ENCODE data around the gene CHRNA3.

CHRNA3 gene

GRCh38 chr15:78627348-78627747 is 6.6 kb upstream of the CHRNA3 start:
- Histone ChIP-seq H3K79me2 (ENCODE audit: control insufficient read depth, low read length) (no peaks in the 10 kb centered on the region), H4K20me1 (ENCODE audit: control insufficient read depth, insufficient read depth, low read depth, low read length) (no peaks in the 10 kb centered on the region), H3K27me3 (ENCODE audit: control insufficient read depth, low read length) (peaks cover 2% of the 10 kb centered on the region; the same call in 1 of the 2 replicates), H3K9me2 (replicated peaks; ENCODE audit: control insufficient read depth, low read length) (no peaks in the 10 kb centered on the region), H3K4me1 (ENCODE audit: control insufficient read depth, low read length) (no peaks in the 10 kb centered on the region), H3K4me2 (ENCODE audit: low read length) (no peak overlapping the region), H3K9me3 (ENCODE audit: control insufficient read depth, insufficient read depth, low read length) (no peaks in the 10 kb centered on the region), H3K4me3 (ENCODE audit: low read length) (no peak overlapping the region), H3K27ac (ENCODE audit: low read depth, low read length) (no peak overlapping the region), H3F3A (ENCODE audit: control insufficient read depth, insufficient read depth) (no peaks in the 10 kb centered on the region), H3K36me3 (ENCODE audit: control insufficient read depth, low read length) (no peaks in the 10 kb centered on the region)
- TF ChIP-seq EZH2phosphoT487 (IDR thresholded peaks at IDR 0.05; ENCODE audit: borderline replicate concordance, low read length): no peak

- H3K4me1 ChIP-seq (ENCODE audit: control insufficient read depth, low read length): no peaks in the 10 kb centered on the region
- H3K79me2 ChIP-seq (ENCODE audit: control insufficient read depth, low read length): no peaks in the 10 kb centered on the region
- H3K9me2 ChIP-seq (replicated peaks; ENCODE audit: control insufficient read depth, low read length): no peaks in the 10 kb centered on the region
- H4K20me1 ChIP-seq (ENCODE audit: control insufficient read depth, insufficient read depth, low read depth, low read length): no peaks in the 10 kb centered on the region
- no peak overlapping the region for H3K4me2 ChIP-seq (ENCODE audit: low read length)
- TF ChIP-seq, protein P1, sequence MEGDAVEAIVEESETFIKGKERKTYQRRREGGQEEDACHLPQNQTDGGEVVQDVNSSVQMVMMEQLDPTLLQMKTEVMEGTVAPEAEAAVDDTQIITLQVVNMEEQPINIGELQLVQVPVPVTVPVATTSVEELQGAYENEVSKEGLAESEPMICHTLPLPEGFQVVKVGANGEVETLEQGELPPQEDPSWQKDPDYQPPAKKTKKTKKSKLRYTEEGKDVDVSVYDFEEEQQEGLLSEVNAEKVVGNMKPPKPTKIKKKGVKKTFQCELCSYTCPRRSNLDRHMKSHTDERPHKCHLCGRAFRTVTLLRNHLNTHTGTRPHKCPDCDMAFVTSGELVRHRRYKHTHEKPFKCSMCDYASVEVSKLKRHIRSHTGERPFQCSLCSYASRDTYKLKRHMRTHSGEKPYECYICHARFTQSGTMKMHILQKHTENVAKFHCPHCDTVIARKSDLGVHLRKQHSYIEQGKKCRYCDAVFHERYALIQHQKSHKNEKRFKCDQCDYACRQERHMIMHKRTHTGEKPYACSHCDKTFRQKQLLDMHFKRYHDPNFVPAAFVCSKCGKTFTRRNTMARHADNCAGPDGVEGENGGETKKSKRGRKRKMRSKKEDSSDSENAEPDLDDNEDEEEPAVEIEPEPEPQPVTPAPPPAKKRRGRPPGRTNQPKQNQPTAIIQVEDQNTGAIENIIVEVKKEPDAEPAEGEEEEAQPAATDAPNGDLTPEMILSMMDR (IDR thresholded peaks at IDR 0.05; ENCODE audit: low read depth, low read length, poor library complexity, severe bottlenecking): no peak
- no peak for TF ChIP-seq EZH2phosphoT487 (IDR thresholded peaks at IDR 0.05; ENCODE audit: borderline replicate concordance, low read length)
- peaks cover 2% of the 10 kb centered on the region; the same call in 1 of the 2 replicates for H3K27me3 ChIP-seq (ENCODE audit: control insufficient read depth, low read length)
- no peaks in the 10 kb centered on the region for H3F3A ChIP-seq (ENCODE audit: control insufficient read depth, insufficient read depth)
- no peaks in the 10 kb centered on the region for H3K36me3 ChIP-seq (ENCODE audit: control insufficient read depth, low read length)
- H3K4me3 ChIP-seq (ENCODE audit: low read length): no peak overlapping the region
- no peaks in the 10 kb centered on the region for H3K9me3 ChIP-seq (ENCODE audit: control insufficient read depth, insufficient read depth, low read length)
- H3K27ac ChIP-seq (ENCODE audit: low read depth, low read length): no peak overlapping the region
Measured at GRCh38 chr15:78626381-78626995, 5.7 kb upstream of the CHRNA3 start.

DNA sequence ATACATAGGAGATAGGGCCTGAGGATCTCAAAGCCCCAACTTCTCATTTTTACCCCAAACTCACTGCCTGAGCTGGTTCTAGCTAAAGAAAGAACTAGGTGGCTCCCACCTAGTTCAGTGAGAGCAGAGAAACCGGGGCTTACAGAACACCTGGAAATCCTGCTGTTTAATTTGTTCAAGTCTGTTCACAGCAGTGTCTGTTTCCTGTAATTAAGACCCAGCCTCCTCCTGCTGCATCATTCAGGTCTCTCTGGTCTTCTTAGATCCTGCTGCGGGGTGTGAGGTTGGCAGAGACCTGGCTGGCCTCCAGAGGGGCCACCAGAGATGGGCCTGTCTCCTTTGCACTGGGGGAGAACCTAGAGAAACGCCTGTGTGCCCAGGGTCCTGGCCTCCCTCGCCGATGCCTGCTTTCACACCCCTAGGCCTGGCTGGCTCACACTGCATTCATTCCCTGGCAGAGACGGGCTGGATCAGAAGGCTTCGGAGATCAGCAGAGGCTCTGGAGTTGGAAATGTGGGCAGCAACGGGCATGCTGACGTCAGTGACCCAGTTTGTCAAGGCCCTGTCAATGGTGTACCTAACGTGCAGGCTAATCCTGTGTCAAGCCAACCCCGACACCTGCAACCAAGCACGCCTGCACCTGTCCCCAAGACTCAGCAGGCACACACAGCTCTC is 4.9 kb upstream of the CHRNA3 start:
- TF ChIP-seq, protein P1 (IDR thresholded peaks at IDR 0.05; ENCODE audit: low read depth, low read length, poor library complexity, severe bottlenecking): no peak
- no peak for TF ChIP-seq EZH2phosphoT487 (IDR thresholded peaks at IDR 0.05; ENCODE audit: borderline replicate concordance, low read length)

More for the DNA sequence above, 4.9 kb upstream of the CHRNA3 start:
- H3K4me3 ChIP-seq (ENCODE audit: low read length): no peak overlapping the region
- H3F3A ChIP-seq (ENCODE audit: control insufficient read depth, insufficient read depth): no peaks in the 10 kb centered on the region
- no peaks in the 10 kb centered on the region for H3K4me1 ChIP-seq (ENCODE audit: control insufficient read depth, low read length)
- no peaks in the 10 kb centered on the region for H3K79me2 ChIP-seq (ENCODE audit: control insufficient read depth, low read length)
- no peaks in the 10 kb centered on the region for H3K9me3 ChIP-seq (ENCODE audit: control insufficient read depth, insufficient read depth, low read length)
- H3K27ac ChIP-seq (ENCODE audit: low read depth, low read length): no peak overlapping the region
- H3K9me2 ChIP-seq (replicated peaks; ENCODE audit: control insufficient read depth, low read length): no peaks in the 10 kb centered on the region
- peaks cover 2% of the 10 kb centered on the region; the same call in 1 of the 2 replicates for H3K27me3 ChIP-seq (ENCODE audit: control insufficient read depth, low read length)
- H4K20me1 ChIP-seq (ENCODE audit: control insufficient read depth, insufficient read depth, low read depth, low read length): no peaks in the 10 kb centered on the region
- H3K4me2 ChIP-seq (ENCODE audit: low read length): no peak overlapping the region
- H3K36me3 ChIP-seq (ENCODE audit: control insufficient read depth, low read length): no peaks in the 10 kb centered on the region
